Choroid plexus epithelial cell (primary cell): ENCODE data around the gene RGS7BP.

ENCODE experiments used
- DNase-seq: peaks from one replicate; pipeline ENCODE4 v3.0.0-alpha.2; 2010; ENCODE audit warnings: low read depth
- H3K4me3 ChIP-seq: 2 replicates; pipeline ENCODE4 v1.5.1; 2011; ENCODE audit warnings: low read depth, mild to moderate bottlenecking, control low read depth, low read length, moderate library complexity
- TF ChIP-seq, protein P1 (sequence below): conservative IDR thresholded peaks from 2 replicates; pipeline ENCODE4 v1.5.1; 2011; ENCODE audit warnings: low read depth, mild to moderate bottlenecking, control low read depth, inconsistent platforms, low read length, moderate library complexity

RGS7BP gene

DNA sequence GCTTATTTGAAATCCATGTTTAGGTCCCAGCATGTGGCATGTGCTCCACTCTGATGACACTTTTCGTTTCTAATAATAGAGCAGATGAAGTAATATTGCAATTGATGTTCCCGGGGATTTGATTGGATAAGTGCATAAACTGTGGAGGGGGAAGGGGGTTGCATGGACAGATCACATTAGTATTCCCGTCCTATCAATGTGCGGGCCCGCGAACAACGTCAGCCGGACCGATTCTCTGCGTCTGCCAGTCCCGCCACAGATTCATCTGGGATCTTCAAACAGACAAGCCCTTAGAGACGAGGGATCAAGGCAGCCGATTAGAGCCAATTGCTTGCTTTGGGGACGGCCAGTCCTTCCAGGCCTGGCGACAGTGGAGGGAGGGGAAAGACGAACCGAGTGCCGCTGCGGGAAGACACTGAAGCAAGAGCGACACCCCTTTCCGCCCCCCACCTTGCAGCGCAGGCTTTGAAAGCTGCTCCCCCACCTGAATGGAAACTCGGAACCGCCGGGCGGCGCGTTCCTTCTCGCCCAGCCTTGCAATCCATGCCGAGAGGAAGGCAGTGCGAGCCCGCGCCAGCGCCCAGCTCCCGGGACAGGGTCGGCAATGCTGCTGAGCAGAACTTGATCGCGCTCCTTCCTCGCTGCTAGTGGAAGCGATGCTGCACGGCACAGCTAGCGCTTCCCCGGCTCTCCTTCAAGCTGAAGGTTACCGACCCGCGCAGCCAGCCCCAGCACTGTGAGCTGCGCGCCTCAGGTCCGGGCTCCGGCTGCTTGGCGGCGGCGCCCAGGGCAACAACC lies at the start of gene RGS7BP:
RGS7BP (plus strand) TSS at position 247 of the 798 bp plus-strand sequence. CDS start 610 bp downstream, outside the sequence.
- H3K4me3 ChIP-seq = peak within 1 kb of the TSS; percentile 51
- TF ChIP-seq, protein P1, sequence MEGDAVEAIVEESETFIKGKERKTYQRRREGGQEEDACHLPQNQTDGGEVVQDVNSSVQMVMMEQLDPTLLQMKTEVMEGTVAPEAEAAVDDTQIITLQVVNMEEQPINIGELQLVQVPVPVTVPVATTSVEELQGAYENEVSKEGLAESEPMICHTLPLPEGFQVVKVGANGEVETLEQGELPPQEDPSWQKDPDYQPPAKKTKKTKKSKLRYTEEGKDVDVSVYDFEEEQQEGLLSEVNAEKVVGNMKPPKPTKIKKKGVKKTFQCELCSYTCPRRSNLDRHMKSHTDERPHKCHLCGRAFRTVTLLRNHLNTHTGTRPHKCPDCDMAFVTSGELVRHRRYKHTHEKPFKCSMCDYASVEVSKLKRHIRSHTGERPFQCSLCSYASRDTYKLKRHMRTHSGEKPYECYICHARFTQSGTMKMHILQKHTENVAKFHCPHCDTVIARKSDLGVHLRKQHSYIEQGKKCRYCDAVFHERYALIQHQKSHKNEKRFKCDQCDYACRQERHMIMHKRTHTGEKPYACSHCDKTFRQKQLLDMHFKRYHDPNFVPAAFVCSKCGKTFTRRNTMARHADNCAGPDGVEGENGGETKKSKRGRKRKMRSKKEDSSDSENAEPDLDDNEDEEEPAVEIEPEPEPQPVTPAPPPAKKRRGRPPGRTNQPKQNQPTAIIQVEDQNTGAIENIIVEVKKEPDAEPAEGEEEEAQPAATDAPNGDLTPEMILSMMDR = no peak
- peak; percentile 53 for DNase-seq

DNA sequence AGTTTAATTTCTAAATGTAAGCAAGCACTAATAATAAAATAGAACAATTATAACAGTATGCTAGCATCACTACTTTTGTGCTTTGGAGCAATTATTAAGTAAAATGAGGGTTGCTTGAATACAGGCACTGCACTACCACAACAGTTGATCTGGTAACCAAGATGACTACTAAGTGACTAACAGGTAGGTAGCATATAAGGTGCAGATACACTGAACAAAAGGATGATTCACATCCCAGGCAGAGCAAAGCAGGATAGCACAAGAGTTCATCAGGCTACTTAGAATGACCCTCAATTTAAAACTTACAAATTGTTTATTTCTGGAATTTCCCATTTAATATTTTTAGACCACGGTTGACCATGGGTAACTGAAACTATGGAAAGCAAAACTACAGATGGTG lies 48.0 kb upstream of the RGS7BP start:
- TF ChIP-seq, protein P1 = no peak
- H3K4me3 ChIP-seq = no peak overlapping the region
- DNase-seq = no peak

DNA sequence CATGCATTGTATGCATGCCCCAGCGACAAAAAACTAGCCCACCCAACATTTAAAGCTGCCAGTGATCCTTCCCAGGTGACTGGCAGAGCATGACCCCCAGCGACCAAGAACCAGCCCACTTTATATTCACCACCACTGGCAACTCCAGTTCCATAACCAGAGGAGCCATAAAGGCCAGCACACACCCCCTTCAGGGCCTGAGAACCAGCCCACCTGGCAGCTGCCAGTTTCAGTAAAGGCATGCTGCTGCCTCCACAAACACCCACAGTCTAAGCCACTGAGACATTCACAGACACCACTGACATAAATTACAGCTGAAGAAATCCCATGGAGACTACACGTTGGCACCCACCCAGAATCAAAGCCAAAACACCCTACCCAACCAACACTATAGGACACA lies 46.9 kb upstream of the RGS7BP start:
- TF ChIP-seq, protein P1 = no peak
- H3K4me3 ChIP-seq = no peak overlapping the region
- DNase-seq = no peak

DNA sequence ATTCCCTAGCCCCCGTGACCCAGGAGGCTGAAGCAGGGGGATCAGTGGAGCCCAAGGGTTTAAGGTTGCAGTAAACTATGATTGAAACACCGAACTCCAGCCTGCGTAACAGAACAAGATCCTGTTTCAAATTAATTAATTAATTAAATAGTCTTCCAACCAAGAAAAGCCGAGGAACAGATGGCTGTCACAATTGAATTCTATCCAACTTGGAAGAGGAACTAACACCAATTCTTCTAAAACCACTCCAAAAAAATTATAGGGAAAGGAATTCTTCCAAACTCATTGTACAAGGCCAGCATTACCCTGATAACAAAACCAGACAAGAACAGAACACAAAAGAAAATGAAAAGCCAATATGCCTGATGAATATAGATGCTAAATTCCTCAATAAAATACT lies 43.4 kb upstream of the RGS7BP start:
- TF ChIP-seq, protein P1 = no peak

DNA sequence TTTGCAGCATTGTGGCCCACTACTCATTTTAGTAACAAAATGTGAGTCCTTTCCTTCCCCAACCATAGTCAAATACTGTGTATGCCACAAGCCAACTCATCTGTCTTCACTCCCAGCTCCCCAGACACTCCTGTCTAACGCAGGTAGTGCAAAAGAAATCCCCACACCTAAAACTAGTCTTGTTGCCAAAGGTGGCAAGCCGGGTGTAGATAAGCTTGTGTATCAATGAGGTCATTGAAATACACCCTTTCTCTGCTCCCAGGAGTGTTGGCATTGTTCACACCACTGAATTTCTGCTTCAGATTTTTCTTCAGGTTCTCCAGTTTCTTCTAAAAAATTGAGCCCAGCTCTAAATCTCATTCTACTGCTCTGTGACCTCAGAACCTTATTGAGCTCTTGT lies 19.7 kb upstream of the RGS7BP start:
- no peak for DNase-seq
- TF ChIP-seq, protein P1 = no peak
- no peak overlapping the region for H3K4me3 ChIP-seq

More for the DNA sequence above, 43.4 kb upstream of the RGS7BP start:
- no peak overlapping the region for H3K4me3 ChIP-seq
- no peak for DNase-seq

DNA sequence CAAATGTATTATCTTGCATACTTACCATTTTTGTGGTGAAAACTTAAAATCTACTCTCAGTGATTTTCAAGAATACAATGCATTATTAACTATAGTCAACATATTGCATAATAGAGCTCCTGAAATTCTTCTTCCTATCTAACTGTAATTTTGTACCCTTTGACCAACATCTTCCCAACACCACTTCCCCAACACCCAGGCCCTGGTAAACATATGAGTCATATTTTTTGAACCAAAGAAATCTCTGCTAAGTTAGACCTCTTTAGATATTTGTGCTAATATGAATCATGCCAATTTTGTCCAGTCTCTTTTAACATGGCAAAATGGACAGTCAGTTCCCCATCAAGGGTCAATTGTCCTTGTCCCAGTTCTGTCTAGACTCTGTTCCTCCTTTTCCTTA lies 18.5 kb upstream of the RGS7BP start:
- TF ChIP-seq, protein P1 = no peak
- DNase-seq = no peak
- no peak overlapping the region for H3K4me3 ChIP-seq

DNA sequence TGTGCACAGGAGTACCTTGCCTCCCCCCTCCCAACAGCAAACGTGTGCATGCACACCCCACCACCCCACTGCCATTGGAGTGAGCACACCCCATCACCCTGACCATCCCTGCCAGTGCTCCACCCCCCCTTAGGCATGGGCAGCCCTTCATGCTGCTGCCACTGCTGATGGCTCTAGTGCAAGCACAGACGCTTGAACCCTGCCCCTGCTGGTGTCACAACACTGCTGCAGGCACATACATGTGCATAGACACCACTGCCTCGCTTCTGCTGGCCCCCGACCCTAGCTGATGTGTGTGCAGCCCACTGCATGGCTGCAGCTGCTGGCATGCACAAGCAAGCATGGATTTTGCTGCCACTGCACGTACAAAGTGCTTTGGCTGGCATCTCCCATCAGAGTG lies 16.0 kb upstream of the RGS7BP start:
- no peak for DNase-seq
- TF ChIP-seq, protein P1 = no peak
- H3K4me3 ChIP-seq = no peak overlapping the region
